Measurements from ENCODE around the gene HSPA9.

The HSPA9 gene

DNA sequence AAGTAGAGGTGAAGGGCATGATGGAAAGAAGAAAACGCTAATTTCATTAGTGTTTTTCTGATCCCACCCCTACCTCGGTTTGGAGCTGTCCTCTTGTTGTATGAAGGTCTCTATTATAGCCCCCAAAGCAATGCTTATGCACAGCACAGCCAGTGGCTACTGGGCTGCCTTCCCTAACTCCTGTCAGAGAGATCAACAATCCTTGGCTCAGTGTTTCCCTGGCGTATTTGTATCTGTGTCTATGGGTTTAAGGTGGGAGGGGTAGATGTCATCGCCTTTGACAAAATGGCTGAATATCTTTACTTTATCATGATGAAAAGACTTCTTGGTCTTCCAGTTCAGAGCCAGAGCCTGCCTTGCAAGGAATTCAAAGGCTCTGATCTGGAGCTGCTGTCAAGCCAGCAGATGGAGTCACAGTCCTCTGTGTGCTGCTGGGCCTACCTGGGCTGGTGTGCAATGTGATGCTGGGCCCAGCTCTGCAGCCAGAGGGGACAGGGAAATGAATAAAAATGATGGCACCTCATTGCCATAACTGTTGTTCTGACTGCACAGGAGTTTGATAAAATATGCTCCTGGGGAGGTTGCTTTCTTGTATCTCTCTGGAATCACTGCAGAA is 20.1 kb upstream of the HSPA9 start:
- no peak for DNase-seq

DNA sequence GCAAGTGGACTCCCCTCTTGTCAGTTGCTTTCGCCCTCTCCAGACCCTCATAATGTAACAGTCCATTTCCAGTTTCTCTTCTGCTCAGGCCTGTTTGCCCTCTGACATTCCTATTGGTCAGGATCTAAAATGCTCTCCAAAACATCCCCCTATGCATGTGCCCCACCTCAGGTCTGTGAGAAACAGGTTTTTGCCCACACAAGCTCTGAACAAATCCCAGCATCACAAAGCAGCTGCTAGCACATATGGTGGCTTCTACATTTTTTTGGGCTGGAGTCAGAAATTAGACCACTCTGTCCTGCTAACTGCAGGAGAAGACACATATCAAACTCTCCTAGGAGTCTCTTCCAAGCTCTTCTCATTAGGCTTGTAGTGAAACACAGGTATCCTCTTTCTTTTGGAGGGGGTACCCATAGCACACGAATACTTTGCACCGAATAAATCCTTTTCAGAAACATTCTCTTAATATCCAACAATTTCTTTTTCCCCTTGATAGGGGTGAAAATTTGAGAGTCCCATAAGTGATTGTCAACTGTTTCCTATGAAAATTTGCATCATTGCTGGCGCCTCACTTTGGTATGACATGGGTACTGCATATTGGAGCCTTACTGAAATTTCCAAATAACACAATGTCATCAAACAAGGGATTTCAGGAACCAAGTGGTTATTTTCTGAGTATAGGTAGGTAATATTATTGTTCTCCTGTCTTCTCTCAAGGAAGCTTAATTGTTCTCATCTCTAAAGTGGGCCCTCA is 19.3 kb upstream of the HSPA9 start:
- DNase-seq, result no peak

- DNase-seq, result no peak
These were observed 13.0 kb upstream of the HSPA9 start for GRCh38 chr5:138588013-138588788.

GRCh38 chr5:138585157-138585556 is 10.0 kb upstream of the HSPA9 start:
- no peak for DNase-seq

DNA sequence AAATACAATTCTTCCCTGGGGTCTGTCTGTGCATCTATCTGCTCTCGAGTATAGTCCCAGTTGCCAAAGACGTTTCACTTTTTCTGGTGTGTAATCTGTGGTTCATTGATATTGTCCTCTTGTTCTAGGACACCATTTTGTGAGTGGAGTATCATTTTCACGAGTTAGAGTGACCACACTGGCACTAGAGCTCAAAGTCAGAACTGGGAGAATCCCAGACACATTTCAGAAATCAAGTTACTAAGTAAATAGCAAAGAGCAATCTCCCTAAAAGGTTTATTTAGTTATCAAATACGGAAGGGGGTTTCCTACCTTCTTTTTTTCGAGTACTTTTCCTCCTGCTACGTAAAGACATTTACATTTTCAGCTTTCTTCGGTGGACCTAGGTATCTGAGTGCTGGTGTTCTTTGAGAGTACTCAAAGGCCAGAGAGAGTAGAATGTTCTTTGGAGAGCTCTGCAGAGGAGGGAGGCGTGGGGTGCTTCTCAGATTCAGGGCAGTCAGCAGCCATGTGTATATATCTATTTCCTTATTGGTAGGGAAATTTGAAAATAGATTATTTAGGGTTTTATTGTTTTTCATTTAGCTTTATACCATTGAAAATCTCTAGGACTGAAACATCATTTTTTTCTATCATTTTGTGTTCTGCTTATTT is 8.9 kb upstream of the HSPA9 start:
- DNase-seq, result no peak

GRCh38 chr5:138582959-138583358 is 7.8 kb upstream of the HSPA9 start:
- no peak for DNase-seq

- no peak for DNase-seq
These were observed 5.6 kb upstream of the HSPA9 start for GRCh38 chr5:138580777-138581176.

DNA sequence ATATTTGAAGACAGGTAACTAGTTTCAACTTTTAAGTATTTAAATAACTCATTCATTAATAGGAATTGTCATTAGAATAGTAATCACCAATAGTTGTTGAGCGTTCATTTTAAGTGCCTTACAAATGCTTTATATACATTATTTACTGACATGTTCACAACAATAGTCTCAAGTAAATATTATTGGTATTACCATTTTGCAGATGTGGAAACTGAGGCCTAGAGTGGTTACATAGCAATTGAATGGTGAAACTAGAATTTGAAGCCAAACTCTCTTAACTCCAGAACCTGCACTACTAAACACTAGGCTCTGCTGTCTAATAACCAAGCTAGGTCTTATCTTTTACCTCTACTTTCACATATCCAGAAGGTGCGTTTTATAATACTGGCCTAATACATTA is 4.8 kb upstream of the HSPA9 start:
- DNase-seq, result no peak

DNA sequence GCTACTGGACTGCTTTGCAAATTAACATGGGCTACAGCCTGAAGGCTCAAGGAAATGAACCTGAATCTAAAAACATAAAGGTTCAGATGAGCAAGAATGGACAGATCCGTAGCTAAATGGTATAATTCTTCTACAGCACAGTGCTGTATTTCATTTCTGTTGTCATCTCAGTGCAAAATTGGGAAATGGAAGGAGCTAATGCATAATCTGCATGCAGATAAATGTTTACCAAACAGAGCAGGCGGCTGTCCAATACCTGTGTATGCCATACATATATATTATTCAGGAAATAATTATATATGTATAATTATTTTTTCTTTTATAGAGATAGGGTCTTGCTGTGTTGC is 4.3 kb upstream of the HSPA9 start:
- no peak for DNase-seq

DNA sequence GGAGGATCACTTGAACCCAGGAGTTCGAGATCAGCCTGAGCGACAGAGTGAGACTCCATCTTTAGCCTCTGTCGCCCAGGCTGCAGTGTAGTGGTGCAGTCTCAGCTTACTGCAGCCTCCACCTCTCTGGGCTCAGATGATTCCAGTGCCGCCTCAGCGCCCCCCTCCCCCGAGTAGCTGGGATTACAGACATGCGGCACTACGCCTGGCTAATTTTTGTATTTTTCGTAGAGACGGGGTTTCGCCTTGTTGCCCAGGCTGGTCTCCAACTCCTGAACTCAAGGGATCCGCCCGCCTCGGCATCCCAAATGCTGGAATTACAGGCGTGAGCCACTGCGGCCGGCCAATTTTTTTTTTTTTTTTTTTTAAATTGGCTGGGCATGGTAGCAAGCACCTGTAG is 2.3 kb upstream of the HSPA9 start:
- no peak for DNase-seq

DNA sequence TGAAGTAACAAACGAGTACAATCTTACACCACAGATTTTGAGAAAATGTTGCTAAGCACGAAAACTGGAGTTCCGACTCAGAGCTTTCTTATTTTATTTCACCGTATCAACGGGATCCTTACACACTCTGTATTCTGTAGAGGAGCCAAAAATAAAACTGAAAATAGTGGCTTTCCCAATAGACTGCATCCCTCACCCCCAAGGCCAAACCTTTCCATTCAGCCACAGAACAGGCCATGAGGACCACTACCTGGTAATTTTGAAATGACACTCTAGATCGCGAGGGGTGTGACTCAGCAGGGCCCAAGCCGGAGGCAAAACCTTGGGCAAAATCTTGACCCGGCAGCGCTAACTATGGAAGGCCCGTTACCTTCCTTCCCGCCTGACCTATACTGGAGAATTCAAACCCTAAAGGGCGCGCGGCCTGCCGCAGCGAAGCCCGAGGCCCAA is 432 bp downstream of the HSPA9 start:
- DNase-seq, result no peak

DNA sequence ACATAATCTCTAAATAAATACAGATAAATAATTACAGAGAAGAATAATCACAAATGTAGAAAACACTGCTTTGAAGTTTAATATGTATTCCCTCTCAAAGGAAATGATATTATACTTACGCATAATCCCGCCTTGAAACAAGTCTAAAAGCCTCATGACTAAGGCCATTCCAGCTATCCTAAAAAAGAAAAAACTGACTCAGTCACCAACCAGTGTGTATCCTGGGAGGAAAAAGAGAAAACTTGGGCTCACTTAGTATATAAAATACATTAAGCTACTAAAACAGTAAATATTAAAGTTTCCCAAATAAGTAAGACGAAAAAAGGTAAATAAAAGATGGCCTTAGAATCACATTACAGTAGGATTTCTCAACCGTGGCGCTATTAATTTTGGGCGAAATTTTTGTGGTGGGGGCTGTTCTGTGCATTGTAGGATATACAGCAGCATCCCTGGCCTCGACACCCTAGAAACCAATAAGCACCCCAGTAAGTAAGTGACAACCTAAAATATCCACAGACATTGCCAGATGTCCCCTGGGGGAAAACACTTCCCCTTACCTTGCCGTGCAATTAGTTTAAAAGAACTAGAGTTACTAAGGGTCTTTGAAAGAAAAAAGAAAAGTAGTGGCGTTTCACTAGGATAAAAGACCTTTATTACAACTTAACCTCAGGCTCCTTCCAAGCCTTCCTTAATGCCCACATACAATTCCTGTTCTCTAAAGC is 1.1 kb downstream of the HSPA9 start:
- no peak for DNase-seq

GRCh38 chr5:138573223-138573622 is 2.0 kb downstream of the HSPA9 start:
- DNase-seq, result no peak

DNA sequence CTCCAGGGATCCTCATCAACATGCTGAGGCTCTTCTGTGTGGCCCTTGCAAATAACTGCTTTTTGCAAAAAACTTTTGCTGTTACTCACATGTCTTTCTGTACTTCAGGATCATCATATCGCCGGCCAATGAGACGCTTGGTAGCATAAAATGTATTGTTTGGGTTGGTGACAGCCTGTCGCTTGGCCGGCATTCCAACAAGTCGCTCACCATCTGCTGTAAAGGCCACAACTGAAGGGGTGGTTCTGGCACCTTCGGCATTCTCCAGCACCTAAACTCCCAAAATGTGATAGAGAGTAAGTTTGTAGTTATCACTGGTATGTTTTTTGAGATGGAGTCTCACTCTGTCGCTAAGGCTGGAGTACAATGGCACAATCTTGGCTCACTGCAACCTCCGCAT is 4.3 kb downstream of the HSPA9 start:
- DNase-seq, result no peak

DNA sequence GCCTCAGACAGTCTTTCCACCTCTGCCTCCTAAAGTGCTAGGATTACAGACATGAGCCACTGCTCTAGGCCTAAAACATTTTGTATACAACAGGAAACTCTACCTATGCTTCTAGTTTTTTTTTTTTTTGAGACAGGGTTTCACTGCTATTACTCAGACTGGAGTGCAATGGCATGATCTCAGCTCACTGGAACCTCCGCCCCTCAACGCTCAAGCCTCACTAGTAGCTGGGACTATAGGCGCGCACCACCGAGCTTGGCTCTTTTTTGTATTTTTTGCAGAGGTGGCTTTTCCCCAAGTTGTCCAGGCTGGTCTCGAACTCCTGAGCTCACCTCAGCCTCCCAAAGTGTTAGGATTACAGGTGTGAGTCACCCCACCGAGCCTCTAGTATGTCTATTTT is 5.4 kb downstream of the HSPA9 start:
- DNase-seq, result peak; percentile 21

- no peak for DNase-seq
These were observed 7.0 kb downstream of the HSPA9 start for GRCh38 chr5:138568061-138568824.

DNA sequence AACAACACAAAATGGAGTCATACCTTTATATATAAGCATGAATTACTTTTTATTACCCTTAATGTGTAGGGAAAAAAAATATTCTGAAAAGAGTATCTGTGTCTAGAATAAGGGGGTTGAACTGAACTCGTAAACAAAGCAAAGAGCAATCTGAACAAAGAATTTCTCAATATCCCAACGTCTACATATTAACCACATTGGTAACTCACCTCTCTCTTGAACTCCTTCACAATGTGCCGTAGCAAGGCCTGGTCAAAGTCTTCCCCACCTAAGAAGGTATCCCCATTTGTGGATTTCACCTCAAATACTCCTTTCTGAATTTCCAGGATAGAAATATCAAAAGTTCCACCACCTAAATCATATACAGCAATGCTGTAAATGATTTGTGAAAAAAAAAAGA is 8.4 kb downstream of the HSPA9 start:
- DNase-seq, result no peak

DNA sequence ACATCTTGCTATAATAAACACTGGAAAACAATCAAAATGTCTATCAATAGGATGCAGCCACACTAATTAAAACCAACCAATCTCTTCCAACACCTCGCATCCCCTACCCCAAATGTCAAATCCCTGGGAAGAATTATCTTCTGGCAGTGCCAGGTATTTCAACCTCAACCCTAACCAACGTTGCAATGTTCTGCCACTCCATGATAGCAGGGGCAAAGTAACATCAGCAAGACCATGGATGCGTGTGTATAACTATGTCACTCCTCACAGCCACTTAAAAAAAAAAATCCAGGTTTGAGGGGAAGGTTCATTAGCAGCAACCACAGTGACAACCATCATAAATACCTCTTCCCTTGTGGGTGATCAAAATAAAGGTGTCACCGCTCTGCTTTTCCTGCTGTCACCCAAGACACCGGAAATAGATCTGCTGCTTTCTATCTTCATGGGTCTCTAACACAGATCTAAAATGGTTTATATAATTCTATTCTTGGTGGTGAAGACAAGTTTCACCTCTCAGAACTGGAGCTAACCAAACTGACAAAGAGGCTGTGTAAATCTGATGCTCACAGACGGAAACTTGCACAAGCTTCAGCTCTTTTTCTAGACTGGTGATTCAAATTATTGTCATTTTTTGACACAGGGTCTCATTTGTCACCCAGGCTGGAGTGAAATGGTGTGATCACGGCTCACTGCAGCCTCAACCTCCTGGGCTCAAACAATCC is 9.9 kb downstream of the HSPA9 start:
- DNase-seq, result no peak

DNA sequence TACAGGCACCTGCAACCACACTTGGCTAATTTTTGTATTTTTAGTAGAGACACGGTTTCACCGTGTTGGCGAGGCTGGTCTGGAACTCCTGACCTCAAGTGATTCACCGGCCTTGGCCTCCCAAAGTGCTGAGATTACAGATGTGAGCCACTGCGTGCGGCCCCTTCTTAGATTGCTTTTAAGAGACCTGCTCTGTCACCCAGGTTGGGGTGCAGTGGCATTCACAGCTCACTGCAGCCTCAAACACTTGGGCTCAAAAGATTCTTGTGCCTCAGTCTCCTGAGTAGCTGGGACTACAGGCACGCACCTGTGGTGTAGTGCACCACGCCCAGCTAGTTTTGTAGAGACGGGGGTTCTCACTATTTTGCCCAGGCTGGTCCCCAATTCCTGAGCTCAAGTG is 11.0 kb downstream of the HSPA9 start:
- DNase-seq, result no peak

DNA sequence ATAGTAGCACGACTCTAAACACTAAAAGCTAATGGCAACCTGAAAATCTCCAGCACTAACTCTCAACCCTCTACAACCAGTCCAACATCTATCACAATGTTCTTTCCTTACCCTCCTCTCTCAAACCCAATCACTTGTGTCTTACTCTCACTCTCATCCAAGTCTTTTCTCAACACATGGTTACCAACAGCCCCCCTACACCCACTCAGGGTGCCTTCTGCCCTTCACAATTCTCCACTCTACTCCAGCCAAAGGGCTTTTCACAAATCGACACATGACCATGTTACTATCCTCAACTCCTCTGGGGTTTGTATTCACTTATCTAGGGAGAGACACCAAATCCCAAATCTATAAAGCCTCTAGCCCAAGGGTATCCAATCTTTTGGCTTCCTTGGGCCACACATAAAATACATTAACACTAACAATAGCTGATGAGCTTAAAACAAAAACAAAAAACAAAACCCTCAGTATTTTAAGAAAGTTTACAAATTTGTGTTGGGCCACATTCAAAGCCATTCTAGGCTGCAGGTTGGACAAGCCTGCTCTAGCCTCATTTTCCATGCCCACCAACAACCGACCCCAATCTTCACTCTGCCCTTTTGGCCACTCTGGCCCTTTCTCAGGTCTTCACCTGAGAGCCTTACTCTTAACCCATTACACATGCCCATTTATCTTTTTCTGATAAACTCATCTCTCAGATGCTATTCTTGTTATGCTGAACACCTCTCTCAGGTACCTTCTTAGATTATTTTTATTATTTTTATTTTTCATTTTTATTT is 11.7 kb downstream of the HSPA9 start:
- no peak for DNase-seq

GRCh38 chr5:138560971-138561370 is 14.2 kb downstream of the HSPA9 start:
- no peak for DNase-seq

Measured in stimulated activated CD4-positive, alpha-beta T cell treated with anti-CD3 and anti-CD28 coated beads, Interleukin-15, amount 100 ng/mL, for 24 hours (primary cell).